NB4 (cell line): Measurements from ENCODE around the gene COL11A1.
"Not testable (repeated sequence)": the region's sequence is repeated elsewhere in the genome, so short reads cannot be mapped to it uniquely, and the experiment has no call there.

Experiments
- DNase-seq: peaks from one replicate; pipeline ENCODE4 v3.0.0; 2010; ENCODE audit warnings: low read depth
- H3K4me3 ChIP-seq: one replicate; pipeline ENCODE4 v1.5.1; 2011; ENCODE audit warnings: mild to moderate bottlenecking, low read depth, low read length, moderate library complexity
- CTCF ChIP-seq: IDR thresholded peaks from one replicate; pipeline ENCODE4 v1.5.1; 2012; ENCODE audit warnings: low read depth, low read length
- MAX ChIP-seq: IDR thresholded peaks from 2 replicates; pipeline ENCODE4 v1.6.1; 2011; ENCODE audit warnings: low read depth, low read length
- MYC ChIP-seq: IDR thresholded peaks from 2 replicates; pipeline ENCODE4 v1.6.1; 2011; ENCODE audit warnings: low read depth, low read length
- POLR2A ChIP-seq: IDR thresholded peaks from 2 replicates; pipeline ENCODE4 v1.6.1; 2011; ENCODE audit warnings: mild to moderate bottlenecking; ENCODE audit not compliant: insufficient read length; ENCODE audit errors: extremely low read depth

Gene COL11A1

DNA sequence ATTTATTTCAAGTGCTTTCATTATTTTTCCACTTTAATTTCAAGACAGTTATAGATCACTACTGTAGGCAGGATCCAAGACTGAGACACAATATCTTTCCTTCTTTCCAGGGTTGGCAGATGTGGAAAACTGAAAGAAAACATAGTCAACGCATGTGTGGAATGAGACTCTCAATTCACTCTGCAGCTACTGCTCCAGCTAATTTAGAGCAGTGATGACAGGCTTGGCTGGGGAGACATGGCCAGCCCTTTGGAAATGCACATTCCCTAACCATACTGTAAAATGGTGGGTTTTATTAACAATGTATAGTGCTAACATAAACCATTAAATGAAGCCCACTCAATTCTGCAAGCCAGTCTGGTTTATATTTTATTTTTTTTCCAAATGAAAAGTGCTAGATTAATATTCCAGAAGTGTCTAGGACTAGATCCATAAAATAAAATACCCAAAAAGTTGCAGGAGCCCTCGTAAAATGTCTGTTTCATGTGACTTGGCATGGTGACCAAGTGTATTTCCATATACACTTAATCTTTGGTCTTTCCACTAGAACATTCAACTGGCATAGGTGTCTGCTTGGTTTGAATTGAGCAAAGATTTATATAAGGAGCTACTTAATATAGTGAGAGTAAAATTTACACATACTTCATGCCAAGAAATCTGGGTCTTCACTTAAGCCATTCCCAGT, 32.9 kb downstream of the COL11A1 start:
- H3K4me3 ChIP-seq, result no peak overlapping the region
- TF ChIP-seq CTCF (no peak), MAX (no peak), MYC (no peak), POLR2A (no peak)
- DNase-seq, result no peak

- TF ChIP-seq MYC (no peak), MAX (no peak), CTCF (no peak), POLR2A (no peak)
- DNase-seq, result no peak
- H3K4me3 ChIP-seq, result no peak overlapping the region
Measured at GRCh38 chr1:103074224-103074623, 34.1 kb downstream of the COL11A1 start.

- TF ChIP-seq CTCF (no peak), MYC (no peak), MAX (no peak), POLR2A (no peak)
- no peak overlapping the region for H3K4me3 ChIP-seq
- DNase-seq, result no peak
Measured at GRCh38 chr1:103069201-103069600, 39.1 kb downstream of the COL11A1 start.

- TF ChIP-seq CTCF (no peak), POLR2A (no peak), MAX (no peak), MYC (no peak)
- H3K4me3 ChIP-seq, result no peak overlapping the region
- DNase-seq, result no peak
Measured at GRCh38 chr1:103063921-103064320, 44.4 kb downstream of the COL11A1 start.

GRCh38 chr1:103058391-103058790, 49.9 kb downstream of the COL11A1 start:
- H3K4me3 ChIP-seq, result no peak overlapping the region
- no peak for DNase-seq
- no peak for TF ChIP-seq MAX
- TF ChIP-seq CTCF, result no peak
- no peak for TF ChIP-seq POLR2A
- no peak for TF ChIP-seq MYC

GRCh38 chr1:103056423-103056822, 51.9 kb downstream of the COL11A1 start:
- DNase-seq, result no peak
- no peak overlapping the region for H3K4me3 ChIP-seq
- TF ChIP-seq MAX, result no peak
- no peak for TF ChIP-seq CTCF
- TF ChIP-seq MYC, result no peak
- no peak for TF ChIP-seq POLR2A

GRCh38 chr1:103028110-103028509, 80.2 kb downstream of the COL11A1 start:
- not testable (repeated sequence) for DNase-seq

More at GRCh38 chr1:103028110-103028509, 80.2 kb downstream of the COL11A1 start:
- H3K4me3 ChIP-seq, result not testable (repeated sequence)
